Activated CD4-positive, alpha-beta T cell treated with anti-CD3 and anti-CD28 coated beads, Interleukin-2, amount 50 U/mL, for 16 hours (primary cell): ENCODE results near the gene PTAFR.

Source experiments
- DNase-seq: peaks from one replicate; pipeline ENCODE4 v3.0.0-alpha.2; 2020

PTAFR gene

GRCh38 chr1:28112388-28113241, 63.9 kb downstream of the PTAFR start:
- DNase-seq, result no peak

- DNase-seq, result no peak
These were observed 65.3 kb downstream of the PTAFR start for GRCh38 chr1:28111157-28111556.

GRCh38 chr1:28110555-28110954, 65.9 kb downstream of the PTAFR start:
- no peak for DNase-seq

- no peak for DNase-seq
These were observed 66.9 kb downstream of the PTAFR start for GRCh38 chr1:28109639-28110038.

- no peak for DNase-seq
These were observed 68.5 kb downstream of the PTAFR start for GRCh38 chr1:28108001-28108400.

GRCh38 chr1:28104866-28105467, 71.5 kb downstream of the PTAFR start:
- no peak for DNase-seq

- DNase-seq, result no peak
These were observed 74.3 kb downstream of the PTAFR start for GRCh38 chr1:28102189-28102588.

- DNase-seq, result no peak
These were observed 77.3 kb downstream of the PTAFR start for GRCh38 chr1:28099050-28099769.
